ENCODE data around the gene LSAMP. TPM values are rescaled to one million over a fixed set of nuclear protein-coding genes. Genes with fewer than 3 reads are reported as not detected.

The LSAMP gene
- total and polyA plus RNA-seq, 8 donors, result 17.3 to 28.0 (median 26.0) TPM

DNA sequence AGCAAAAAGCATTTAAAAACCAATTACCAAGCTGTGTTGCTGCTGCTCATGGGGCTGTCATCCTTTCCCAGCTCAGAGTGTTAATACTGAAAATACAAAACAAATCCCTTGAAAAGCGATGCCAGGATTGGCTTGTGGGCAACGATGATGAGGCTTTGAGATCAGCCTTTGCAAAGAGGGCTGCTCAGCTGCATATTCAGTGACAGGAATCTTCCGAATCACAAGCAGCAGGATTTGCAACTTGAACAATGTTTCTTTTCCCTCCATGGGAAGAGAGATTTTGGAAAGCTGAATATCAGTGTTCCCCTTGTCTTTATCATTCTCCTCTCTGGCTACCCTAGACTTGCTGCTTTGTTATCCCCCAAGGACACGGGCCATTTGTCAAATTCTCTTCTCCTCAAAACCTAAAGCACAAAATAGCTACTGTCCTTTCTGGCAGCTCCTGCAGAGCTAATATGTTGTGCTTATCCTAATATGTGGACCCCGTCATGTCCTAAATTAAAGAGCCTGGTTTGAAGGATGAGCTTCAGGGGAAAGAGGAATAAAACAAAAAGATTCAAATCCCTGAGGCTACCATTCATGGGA is 446.2 kb downstream of the LSAMP start:
- no peak overlapping the region for H3K4me3 ChIP-seq
- no peaks in the 10 kb centered on the region for H3K9me3 ChIP-seq
- no peak for ATAC-seq
- DNase-seq, result no peak
- intact Hi-C loops (cut with DNase I), result no loop called here
- TF ChIP-seq, protein P1, sequence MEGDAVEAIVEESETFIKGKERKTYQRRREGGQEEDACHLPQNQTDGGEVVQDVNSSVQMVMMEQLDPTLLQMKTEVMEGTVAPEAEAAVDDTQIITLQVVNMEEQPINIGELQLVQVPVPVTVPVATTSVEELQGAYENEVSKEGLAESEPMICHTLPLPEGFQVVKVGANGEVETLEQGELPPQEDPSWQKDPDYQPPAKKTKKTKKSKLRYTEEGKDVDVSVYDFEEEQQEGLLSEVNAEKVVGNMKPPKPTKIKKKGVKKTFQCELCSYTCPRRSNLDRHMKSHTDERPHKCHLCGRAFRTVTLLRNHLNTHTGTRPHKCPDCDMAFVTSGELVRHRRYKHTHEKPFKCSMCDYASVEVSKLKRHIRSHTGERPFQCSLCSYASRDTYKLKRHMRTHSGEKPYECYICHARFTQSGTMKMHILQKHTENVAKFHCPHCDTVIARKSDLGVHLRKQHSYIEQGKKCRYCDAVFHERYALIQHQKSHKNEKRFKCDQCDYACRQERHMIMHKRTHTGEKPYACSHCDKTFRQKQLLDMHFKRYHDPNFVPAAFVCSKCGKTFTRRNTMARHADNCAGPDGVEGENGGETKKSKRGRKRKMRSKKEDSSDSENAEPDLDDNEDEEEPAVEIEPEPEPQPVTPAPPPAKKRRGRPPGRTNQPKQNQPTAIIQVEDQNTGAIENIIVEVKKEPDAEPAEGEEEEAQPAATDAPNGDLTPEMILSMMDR (IDR thresholded peaks at IDR 0.05), result no peak
- H3K27me3 ChIP-seq, result no peaks in the 10 kb centered on the region
- H3K36me3 ChIP-seq, result no peaks in the 10 kb centered on the region
- H3K27ac ChIP-seq, result no peak overlapping the region
- no peaks in the 10 kb centered on the region for H3K4me1 ChIP-seq

DNA sequence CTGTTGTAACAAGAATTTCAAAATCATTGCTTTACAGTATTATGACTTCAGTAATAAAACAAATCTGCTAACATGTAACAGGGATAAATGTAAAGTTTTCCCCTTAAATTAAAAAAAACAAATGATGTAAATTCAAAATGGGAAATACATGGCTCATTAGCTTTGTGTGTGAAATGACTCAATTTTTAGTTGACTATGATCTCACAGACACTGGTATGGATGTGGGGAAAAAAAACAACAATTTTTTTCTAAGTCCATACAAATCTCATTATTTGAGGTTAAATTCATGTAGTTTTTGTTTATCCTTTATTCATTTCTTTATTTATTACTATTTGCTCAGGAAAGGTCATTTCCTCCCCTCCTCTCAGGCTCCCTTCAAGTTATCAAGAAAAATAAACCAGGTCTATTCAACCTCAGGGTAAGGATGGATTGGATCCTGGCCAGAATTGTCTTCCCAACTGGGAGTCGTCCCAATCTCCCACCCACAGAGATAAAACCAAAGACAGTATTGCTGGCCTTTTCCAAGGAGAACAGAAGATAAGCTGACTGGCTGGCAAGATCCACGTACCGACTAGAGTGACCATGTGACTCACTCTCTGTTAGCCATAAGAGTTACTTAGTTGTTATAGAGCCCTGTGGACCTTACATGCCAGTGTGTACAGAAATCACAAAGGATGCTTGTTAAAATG is 448.7 kb downstream of the LSAMP start:
- intact Hi-C loops (cut with DNase I), result no loop called here
- DNase-seq (no peak), ATAC-seq (no peak)
- Histone ChIP-seq H3K27ac (no peak overlapping the region), H3K9me3 (no peaks in the 10 kb centered on the region), H3K4me1 (no peaks in the 10 kb centered on the region), H3K36me3 (no peaks in the 10 kb centered on the region), H3K4me3 (no peak overlapping the region), H3K27me3 (no peaks in the 10 kb centered on the region)
- TF ChIP-seq, protein P1 (IDR thresholded peaks at IDR 0.05), result no peak

DNA sequence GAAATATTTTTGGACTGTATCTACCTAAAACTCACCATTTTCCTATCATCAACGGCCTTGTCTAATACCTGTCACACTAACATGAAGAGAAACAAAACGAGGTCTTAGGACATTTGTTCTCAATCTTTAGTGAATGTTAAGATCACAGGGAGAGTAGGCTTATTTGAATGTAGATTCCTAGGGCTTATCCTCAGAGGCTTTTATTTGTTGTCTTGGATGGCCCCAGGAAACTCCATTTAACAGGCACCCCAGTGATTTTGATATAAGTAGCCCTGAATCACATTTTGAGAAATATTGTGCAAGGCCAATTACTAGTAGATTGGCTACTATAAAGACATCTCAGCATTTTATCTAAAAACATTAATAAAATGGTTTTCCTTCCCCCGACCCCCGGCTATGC is 454.6 kb downstream of the LSAMP start:
- TF ChIP-seq, protein P1 (IDR thresholded peaks at IDR 0.05), result no peak
- H3K4me3 ChIP-seq, result no peak overlapping the region
- H3K9me3 ChIP-seq, result no peaks in the 10 kb centered on the region
- H3K27me3 ChIP-seq, result no peaks in the 10 kb centered on the region
- H3K36me3 ChIP-seq, result no peaks in the 10 kb centered on the region
- ATAC-seq (no peak), DNase-seq (no peak)
- no peak overlapping the region for H3K27ac ChIP-seq
- intact Hi-C loops (cut with DNase I), result no loop called here
- H3K4me1 ChIP-seq, result no peaks in the 10 kb centered on the region

DNA sequence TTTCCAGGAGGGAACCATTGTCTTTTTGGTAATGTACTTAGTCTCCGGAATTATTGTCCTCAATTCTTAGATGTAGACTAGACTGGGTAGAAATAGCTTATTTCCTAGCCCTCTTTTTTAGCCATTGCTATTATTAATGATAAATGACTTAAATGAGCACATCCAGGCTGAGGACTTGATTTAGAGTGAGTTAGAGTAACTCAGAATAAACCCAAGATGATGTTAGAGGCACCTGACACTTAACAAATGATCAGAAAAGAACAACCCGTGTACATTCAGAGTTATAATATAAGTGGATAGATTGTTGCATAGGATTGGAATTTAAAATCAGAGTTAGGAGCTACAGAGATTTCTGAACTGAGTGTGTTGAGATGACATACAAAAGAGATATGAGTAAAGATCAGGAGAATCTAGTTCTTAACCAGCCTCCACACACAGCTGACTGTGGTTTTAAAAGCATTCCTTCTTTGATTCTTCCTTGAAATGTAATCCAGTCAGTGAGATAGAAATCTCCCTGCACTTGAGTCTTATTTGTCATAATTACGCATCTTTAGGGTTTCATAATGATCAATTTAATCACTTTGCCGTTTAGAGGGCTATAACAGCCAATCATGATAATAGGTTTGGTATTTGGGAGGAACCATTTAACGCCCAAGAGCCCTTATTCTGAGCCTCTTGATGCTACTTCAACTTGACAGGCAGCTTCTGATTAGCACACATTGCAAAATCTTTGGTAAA is 455.4 kb downstream of the LSAMP start:
- no peak overlapping the region for H3K4me3 ChIP-seq
- no peak for DNase-seq
- ATAC-seq, result peak; percentile 54
- H3K27me3 ChIP-seq, result no peaks in the 10 kb centered on the region
- no peaks in the 10 kb centered on the region for H3K36me3 ChIP-seq
- TF ChIP-seq, protein P1 (IDR thresholded peaks at IDR 0.05), result no peak
- no peak overlapping the region for H3K27ac ChIP-seq
- no peaks in the 10 kb centered on the region for H3K4me1 ChIP-seq
- intact Hi-C loops (cut with DNase I), result no loop called here
- H3K9me3 ChIP-seq, result no peaks in the 10 kb centered on the region

DNA sequence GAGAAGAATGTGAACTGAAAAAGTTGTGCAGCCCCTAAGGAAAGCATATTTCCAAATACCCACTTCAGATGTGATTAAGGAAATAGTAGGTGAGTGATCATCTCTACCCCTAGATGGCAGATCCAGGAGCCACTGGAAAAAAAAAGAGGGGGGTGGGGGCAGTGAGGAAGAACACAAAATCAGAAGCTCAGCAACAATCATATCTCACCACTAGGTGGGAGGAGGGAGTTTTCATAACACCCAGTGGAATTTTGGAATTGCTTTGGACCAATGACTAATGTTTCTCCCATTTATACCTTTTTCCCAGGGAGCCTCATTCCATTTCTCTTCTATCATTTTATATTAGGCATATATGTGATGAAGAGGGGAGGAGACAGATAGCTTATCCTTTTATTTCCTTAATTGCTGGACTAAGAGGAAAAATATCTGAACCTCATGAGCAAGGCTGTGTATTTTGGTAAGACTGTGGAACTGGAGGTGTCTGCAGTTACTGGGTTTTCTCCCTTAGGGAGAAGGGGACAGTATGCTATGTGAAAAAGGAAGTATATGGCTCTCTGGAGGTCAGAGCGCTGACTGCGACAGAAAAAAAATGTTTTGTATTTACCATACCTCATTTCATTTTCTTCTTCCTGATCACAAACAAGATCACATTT is 458.6 kb downstream of the LSAMP start:
- no peak overlapping the region for H3K4me3 ChIP-seq
- TF ChIP-seq, protein P1 (IDR thresholded peaks at IDR 0.05), result no peak
- no peaks in the 10 kb centered on the region for H3K36me3 ChIP-seq
- H3K27me3 ChIP-seq, result no peaks in the 10 kb centered on the region
- no peaks in the 10 kb centered on the region for H3K9me3 ChIP-seq
- intact Hi-C loops (cut with DNase I), result no loop called here
- DNase-seq (no peak), ATAC-seq (no peak)
- H3K27ac ChIP-seq, result no peak overlapping the region
- no peaks in the 10 kb centered on the region for H3K4me1 ChIP-seq

Data from left lung (tissue), 10 donors.